ENCODE measurements around the gene ATP2B2.

The ATP2B2 gene

GRCh38 chr3:10344147-10344943 lies 161.0 kb downstream of the ATP2B2 start:
- no peak overlapping the region for H3K9ac ChIP-seq (ENCODE audit: low read depth, low read length)
- no peaks in the 10 kb centered on the region for H3K9me3 ChIP-seq (ENCODE audit: control insufficient read depth, insufficient read depth, low read length)
- H3K36me3 ChIP-seq (ENCODE audit: control insufficient read depth, insufficient read depth, low read length), result no peaks in the 10 kb centered on the region
- H3K4me1 ChIP-seq (ENCODE audit: control insufficient read depth, insufficient read depth, low read length), result no peaks in the 10 kb centered on the region
- no peak overlapping the region for H3K4me3 ChIP-seq (ENCODE audit: low read depth, low read length)
- H3K27me3 ChIP-seq (ENCODE audit: control insufficient read depth, insufficient read depth, low read length), result no peaks in the 10 kb centered on the region

- Histone ChIP-seq H3K36me3 (ENCODE audit: control insufficient read depth, insufficient read depth, low read length) (no peaks in the 10 kb centered on the region), H3K9me3 (ENCODE audit: control insufficient read depth, insufficient read depth, low read length) (no peaks in the 10 kb centered on the region), H3K4me3 (ENCODE audit: low read depth, low read length) (no peak overlapping the region), H3K9ac (ENCODE audit: low read depth, low read length) (no peak overlapping the region), H3K4me1 (ENCODE audit: control insufficient read depth, insufficient read depth, low read length) (no peaks in the 10 kb centered on the region), H3K27me3 (ENCODE audit: control insufficient read depth, insufficient read depth, low read length) (no peaks in the 10 kb centered on the region)
Observed at GRCh38 chr3:10343526-10343925, 161.9 kb downstream of the ATP2B2 start.

- Histone ChIP-seq H3K36me3 (ENCODE audit: control insufficient read depth, insufficient read depth, low read length) (no peaks in the 10 kb centered on the region), H3K27me3 (ENCODE audit: control insufficient read depth, insufficient read depth, low read length) (no peaks in the 10 kb centered on the region), H3K9ac (ENCODE audit: low read depth, low read length) (no peak overlapping the region), H3K4me1 (ENCODE audit: control insufficient read depth, insufficient read depth, low read length) (no peaks in the 10 kb centered on the region), H3K9me3 (ENCODE audit: control insufficient read depth, insufficient read depth, low read length) (no peaks in the 10 kb centered on the region), H3K4me3 (ENCODE audit: low read depth, low read length) (no peak overlapping the region)
Observed at GRCh38 chr3:10342781-10343180, 162.6 kb downstream of the ATP2B2 start.

- Histone ChIP-seq H3K9me3 (ENCODE audit: control insufficient read depth, insufficient read depth, low read length) (no peaks in the 10 kb centered on the region), H3K27me3 (ENCODE audit: control insufficient read depth, insufficient read depth, low read length) (no peaks in the 10 kb centered on the region), H3K4me3 (ENCODE audit: low read depth, low read length) (no peak overlapping the region), H3K9ac (ENCODE audit: low read depth, low read length) (no peak overlapping the region), H3K4me1 (ENCODE audit: control insufficient read depth, insufficient read depth, low read length) (no peaks in the 10 kb centered on the region), H3K36me3 (ENCODE audit: control insufficient read depth, insufficient read depth, low read length) (no peaks in the 10 kb centered on the region)
Observed at GRCh38 chr3:10341901-10342398, 163.4 kb downstream of the ATP2B2 start.

GRCh38 chr3:10340476-10340875 lies 164.9 kb downstream of the ATP2B2 start:
- Histone ChIP-seq H3K4me3 (ENCODE audit: low read depth, low read length) (no peak overlapping the region), H3K9me3 (ENCODE audit: control insufficient read depth, insufficient read depth, low read length) (no peaks in the 10 kb centered on the region), H3K9ac (ENCODE audit: low read depth, low read length) (no peak overlapping the region), H3K27me3 (ENCODE audit: control insufficient read depth, insufficient read depth, low read length) (no peaks in the 10 kb centered on the region), H3K4me1 (ENCODE audit: control insufficient read depth, insufficient read depth, low read length) (no peaks in the 10 kb centered on the region), H3K36me3 (ENCODE audit: control insufficient read depth, insufficient read depth, low read length) (no peaks in the 10 kb centered on the region)

- no peak overlapping the region for H3K9ac ChIP-seq (ENCODE audit: low read depth, low read length)
Observed at GRCh38 chr3:10340046-10340445, 165.3 kb downstream of the ATP2B2 start.

GRCh38 chr3:10339376-10339955 lies 165.9 kb downstream of the ATP2B2 start:
- no peaks in the 10 kb centered on the region for H3K36me3 ChIP-seq (ENCODE audit: control insufficient read depth, insufficient read depth, low read length)
- no peaks in the 10 kb centered on the region for H3K9me3 ChIP-seq (ENCODE audit: control insufficient read depth, insufficient read depth, low read length)
- no peaks in the 10 kb centered on the region for H3K27me3 ChIP-seq (ENCODE audit: control insufficient read depth, insufficient read depth, low read length)
- no peak overlapping the region for H3K9ac ChIP-seq (ENCODE audit: low read depth, low read length)
- no peaks in the 10 kb centered on the region for H3K4me1 ChIP-seq (ENCODE audit: control insufficient read depth, insufficient read depth, low read length)
- H3K4me3 ChIP-seq (ENCODE audit: low read depth, low read length), result no peak overlapping the region

More at GRCh38 chr3:10340046-10340445, 165.3 kb downstream of the ATP2B2 start:
- Histone ChIP-seq H3K4me1 (ENCODE audit: control insufficient read depth, insufficient read depth, low read length) (no peaks in the 10 kb centered on the region), H3K27me3 (ENCODE audit: control insufficient read depth, insufficient read depth, low read length) (no peaks in the 10 kb centered on the region), H3K4me3 (ENCODE audit: low read depth, low read length) (no peak overlapping the region), H3K9me3 (ENCODE audit: control insufficient read depth, insufficient read depth, low read length) (no peaks in the 10 kb centered on the region), H3K36me3 (ENCODE audit: control insufficient read depth, insufficient read depth, low read length) (no peaks in the 10 kb centered on the region)

- H3K4me1 ChIP-seq (ENCODE audit: control insufficient read depth, insufficient read depth, low read length), result no peaks in the 10 kb centered on the region
- H3K27me3 ChIP-seq (ENCODE audit: control insufficient read depth, insufficient read depth, low read length), result no peaks in the 10 kb centered on the region
- no peaks in the 10 kb centered on the region for H3K9me3 ChIP-seq (ENCODE audit: control insufficient read depth, insufficient read depth, low read length)
- no peaks in the 10 kb centered on the region for H3K36me3 ChIP-seq (ENCODE audit: control insufficient read depth, insufficient read depth, low read length)
- H3K9ac ChIP-seq (ENCODE audit: low read depth, low read length), result no peak overlapping the region
- no peak overlapping the region for H3K4me3 ChIP-seq (ENCODE audit: low read depth, low read length)
Observed at GRCh38 chr3:10338591-10339353, 166.6 kb downstream of the ATP2B2 start.

GRCh38 chr3:10338164-10338470 lies 167.3 kb downstream of the ATP2B2 start:
- H3K4me1 ChIP-seq (ENCODE audit: control insufficient read depth, insufficient read depth, low read length), result no peaks in the 10 kb centered on the region
- no peak overlapping the region for H3K4me3 ChIP-seq (ENCODE audit: low read depth, low read length)
- no peaks in the 10 kb centered on the region for H3K27me3 ChIP-seq (ENCODE audit: control insufficient read depth, insufficient read depth, low read length)
- H3K9ac ChIP-seq (ENCODE audit: low read depth, low read length), result no peak overlapping the region
- H3K9me3 ChIP-seq (ENCODE audit: control insufficient read depth, insufficient read depth, low read length), result no peaks in the 10 kb centered on the region
- H3K36me3 ChIP-seq (ENCODE audit: control insufficient read depth, insufficient read depth, low read length), result no peaks in the 10 kb centered on the region

- Histone ChIP-seq H3K9ac (ENCODE audit: low read depth, low read length) (no peak overlapping the region), H3K4me3 (ENCODE audit: low read depth, low read length) (no peak overlapping the region), H3K27me3 (ENCODE audit: control insufficient read depth, insufficient read depth, low read length) (no peaks in the 10 kb centered on the region), H3K9me3 (ENCODE audit: control insufficient read depth, insufficient read depth, low read length) (no peaks in the 10 kb centered on the region), H3K4me1 (ENCODE audit: control insufficient read depth, insufficient read depth, low read length) (no peaks in the 10 kb centered on the region), H3K36me3 (ENCODE audit: control insufficient read depth, insufficient read depth, low read length) (no peaks in the 10 kb centered on the region)
Observed at GRCh38 chr3:10337323-10338163, 167.8 kb downstream of the ATP2B2 start.

- Histone ChIP-seq H3K4me1 (ENCODE audit: control insufficient read depth, insufficient read depth, low read length) (no peaks in the 10 kb centered on the region), H3K9me3 (ENCODE audit: control insufficient read depth, insufficient read depth, low read length) (no peaks in the 10 kb centered on the region), H3K27me3 (ENCODE audit: control insufficient read depth, insufficient read depth, low read length) (no peaks in the 10 kb centered on the region), H3K4me3 (ENCODE audit: low read depth, low read length) (no peak overlapping the region), H3K36me3 (ENCODE audit: control insufficient read depth, insufficient read depth, low read length) (no peaks in the 10 kb centered on the region), H3K9ac (ENCODE audit: low read depth, low read length) (no peak overlapping the region)
Observed at GRCh38 chr3:10336761-10337160, 168.6 kb downstream of the ATP2B2 start.
